CD8-positive, alpha-beta memory T cell (primary cell): ENCODE data around the gene CACNA1C. TPM values are rescaled to one million over a fixed set of nuclear protein-coding genes. Genes with fewer than 3 reads are reported as not detected.

Experiments
- CTCF ChIA-PET: fragments of 350-600 bp; sonication (Branson Sonifier 250); formaldehyde crosslinking; loops from one replicate; lab custom pipeline; 2021; ENCODE audit warnings: antibody characterized with exemption; lab: Charles Lee
- POLR2A ChIA-PET: fragments of 350-600 bp; sonication (Branson Sonifier 250); formaldehyde crosslinking; loops from one replicate; lab custom pipeline; 2021; ENCODE audit warnings: antibody characterized with exemption; lab: Charles Lee
- DNase-seq, 5 donors: peaks; one replicate each; pipeline versions ENCODE4 v3.0.0 to v3.0.0-alpha.2; 2020 to 2022; ENCODE audit warnings: mixed read lengths in 1 of 5
- H3K27ac ChIP-seq: one replicate; pipeline ENCODE4 v1.7.0; 2013; ENCODE audit warnings: low read depth, mild to moderate bottlenecking, low read length, moderate library complexity
- H3K27me3 ChIP-seq: 2 replicates; pipeline ENCODE4 v1.7.0; 2013; ENCODE audit warnings: low read length, mild to moderate bottlenecking; ENCODE audit not compliant: insufficient read depth, poor library complexity, severe bottlenecking
- H3K36me3 ChIP-seq: 2 replicates; pipeline ENCODE4 v1.7.0; 2013; ENCODE audit warnings: mild to moderate bottlenecking, low read length, moderate library complexity; ENCODE audit not compliant: insufficient read depth
- H3K4me1 ChIP-seq: 2 replicates; pipeline ENCODE4 v1.7.0; 2013; ENCODE audit warnings: mild to moderate bottlenecking, low read length, moderate library complexity; ENCODE audit not compliant: insufficient read depth
- H3K4me3 ChIP-seq: 2 replicates; pipeline ENCODE4 v1.7.0; 2013; ENCODE audit warnings: mild to moderate bottlenecking, low read length
- H3K9me3 ChIP-seq: 2 replicates; pipeline ENCODE4 v1.7.0; 2013; ENCODE audit warnings: mild to moderate bottlenecking, low read length
- H3K27ac Mint-ChIP-seq, 8 donors: one replicate each; pipeline ENCODE4 v1.8.0; 2020 to 2021; ENCODE audit warnings: mixed read lengths in 8 of 8, mild to moderate bottlenecking in 6 of 8, inconsistent platforms in 3 of 8, moderate library complexity in 3 of 8
- H3K27me3 Mint-ChIP-seq, 2 donors: one replicate each; pipeline ENCODE4 v1.8.0; 2020 to 2021; ENCODE audit warnings: mixed read lengths in 2 of 2, mild to moderate bottlenecking in 1 of 2, moderate library complexity in 1 of 2
- H3K36me3 Mint-ChIP-seq, 3 donors: one replicate each; pipeline ENCODE4 v1.8.0; 2020 to 2021; ENCODE audit warnings: mixed read lengths in 3 of 3, inconsistent platforms in 1 of 3, mild to moderate bottlenecking in 1 of 3
- H3K4me1 Mint-ChIP-seq, 3 donors: one replicate each; pipeline ENCODE4 v1.8.0; 2020 to 2021; ENCODE audit warnings: mixed read lengths in 3 of 3, inconsistent platforms in 1 of 3, mild to moderate bottlenecking in 1 of 3
- H3K4me3 Mint-ChIP-seq, 7 donors: one replicate each; pipeline ENCODE4 v1.8.0; 2020 to 2021; ENCODE audit warnings: mixed read lengths in 7 of 7, mild to moderate bottlenecking in 6 of 7, moderate library complexity in 4 of 7, inconsistent platforms in 2 of 7
- H3K9me3 Mint-ChIP-seq, 5 donors: one replicate each; pipeline ENCODE4 v1.8.0; 2020 to 2022; ENCODE audit warnings: mixed read lengths in 5 of 5, mild to moderate bottlenecking in 3 of 5, moderate library complexity in 2 of 5, inconsistent platforms in 1 of 5
- polyA plus RNA-seq: library from polyadenylated mRNA; unstranded; fragments of 300-500 nt; fragmentation: Illumina TruSeq; gene quantifications from one replicate; pipeline ENCODE4 v1.2.3, GENCODE V29; 2021
- total RNA-seq, 2 experiments: library from RNA; stranded (reverse); gene quantifications; one replicate each; pipeline ENCODE4 v1.2.3, GENCODE V29; 2021

Gene CACNA1C
- total and polyA plus RNA-seq, 3 experiments from 2014 or later, result 0.04 to 0.10 (median 0.04) TPM

DNA sequence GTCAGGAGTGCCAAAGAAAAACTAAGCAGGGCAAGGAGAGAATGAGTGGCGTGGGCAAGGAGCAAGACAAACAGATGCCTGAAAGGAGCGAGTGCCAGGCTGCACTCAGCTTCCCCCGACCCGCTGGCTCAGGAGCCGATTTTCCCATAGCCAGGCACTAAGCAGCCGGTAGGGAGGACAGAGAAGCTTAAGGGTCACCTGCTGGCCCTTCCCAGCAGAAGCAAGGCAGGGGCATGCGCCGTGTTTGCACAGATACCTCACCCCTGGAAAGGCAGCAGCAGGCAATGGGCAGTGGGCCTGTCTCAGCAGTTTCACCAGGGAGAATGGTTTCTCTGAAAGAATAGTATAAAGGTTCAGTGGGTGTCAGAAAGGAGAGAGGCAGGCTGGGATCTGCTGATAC, 637.1 kb downstream of the CACNA1C start:
- H3K36me3 ChIP-seq, result no peaks in the 10 kb centered on the region
- Mint-ChIP-seq H3K27me3 (peaks cover 3 to 4% of the 10 kb centered on the region in 2 donors), H3K27ac (peak overlapping the region; percentile 51 to 99 (median 90)), H3K4me1 (peaks cover 42 to 55% (median 52%) of the 10 kb centered on the region in 3 donors), H3K4me3 (peak overlapping the region; percentile 49 to 98 (median 91)), H3K36me3 (peaks cover 0 to 18% (median 0%) of the 10 kb centered on the region in 3 donors), H3K9me3 (no peaks in the 10 kb centered on the region)
- ChIA-PET POLR2A (interaction anchor here (1.1 kb wide), 1 partner anchor 32 kb away, joined by 3 read pairs; no protein-coding TSS in a partner anchor), CTCF (interaction anchor here (2.4 kb wide), 1 partner anchor 94 kb away, joined by 15 read pairs; no protein-coding TSS in a partner anchor)
- no peaks in the 10 kb centered on the region for H3K27me3 ChIP-seq
- no peak for DNase-seq
- H3K9me3 ChIP-seq, result no peaks in the 10 kb centered on the region
- H3K27ac ChIP-seq, result no peak overlapping the region
- H3K4me1 ChIP-seq, result peaks cover 26% of the 10 kb centered on the region
- no peak overlapping the region for H3K4me3 ChIP-seq

DNA sequence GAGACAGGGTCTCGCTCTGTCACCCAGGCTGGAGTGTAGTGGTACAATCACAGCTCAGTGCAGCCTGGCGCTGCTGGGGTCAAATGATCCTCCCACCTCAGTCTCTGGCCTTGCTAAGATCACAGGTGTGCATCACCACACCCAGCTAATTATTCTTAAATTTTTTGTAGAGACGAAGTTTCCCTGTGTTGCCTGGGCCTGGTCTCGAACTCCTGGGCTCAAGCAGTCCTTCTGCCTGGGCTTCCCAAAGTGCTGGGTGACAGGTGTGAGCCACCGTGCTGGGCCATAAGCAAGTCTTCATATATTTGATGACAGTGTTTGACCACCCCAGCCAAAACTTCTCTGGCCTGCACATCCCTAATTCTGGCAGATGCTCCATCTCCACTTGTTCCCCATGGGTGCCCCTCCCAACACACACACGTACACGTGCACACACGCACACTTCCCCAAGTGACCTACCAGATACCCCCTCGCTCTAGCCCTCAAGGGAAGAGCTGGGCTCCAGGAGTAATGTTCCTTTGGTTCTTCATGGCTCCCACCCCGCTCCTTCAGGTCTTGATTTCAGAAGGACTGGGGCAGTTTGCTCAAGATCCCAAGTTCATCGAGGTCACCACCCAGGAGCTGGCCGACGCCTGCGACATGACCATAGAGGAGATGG, 637.7 kb downstream of the CACNA1C start:
- Histone ChIP-seq H3K27me3 (no peaks in the 10 kb centered on the region), H3K4me1 (peaks cover 26% of the 10 kb centered on the region), H3K36me3 (no peaks in the 10 kb centered on the region), H3K4me3 (peak overlapping the region; percentile 63), H3K9me3 (no peaks in the 10 kb centered on the region), H3K27ac (peak overlapping the region; percentile 65)
- ChIA-PET CTCF (interaction anchor here (0.9 to 3.3 kb wide), 11 partner anchors 7 to 185 kb away, joined by 3 to 20 read pairs (median 4); partner anchors contain the start of genes FKBP4 and ITFG2), POLR2A (interaction anchor here (1.0 to 1.7 kb wide), 4 partner anchors 7 to 187 kb away, joined by 3 to 18 read pairs (median 8); partner anchors contain the start of genes FKBP4, FOXM1 and RHNO1)
- Mint-ChIP-seq H3K4me1 (peaks cover 42 to 55% (median 52%) of the 10 kb centered on the region in 3 donors), H3K36me3 (peaks cover 0 to 17% (median 0%) of the 10 kb centered on the region in 3 donors), H3K9me3 (no peaks in the 10 kb centered on the region), H3K4me3 (peak overlapping the region; percentile 89 to 98 (median 94)), H3K27me3 (peaks cover 4 to 6% of the 10 kb centered on the region in 2 donors), H3K27ac (peak overlapping the region; percentile 86 to 99 (median 94))
- DNase-seq, result no peak

DNA sequence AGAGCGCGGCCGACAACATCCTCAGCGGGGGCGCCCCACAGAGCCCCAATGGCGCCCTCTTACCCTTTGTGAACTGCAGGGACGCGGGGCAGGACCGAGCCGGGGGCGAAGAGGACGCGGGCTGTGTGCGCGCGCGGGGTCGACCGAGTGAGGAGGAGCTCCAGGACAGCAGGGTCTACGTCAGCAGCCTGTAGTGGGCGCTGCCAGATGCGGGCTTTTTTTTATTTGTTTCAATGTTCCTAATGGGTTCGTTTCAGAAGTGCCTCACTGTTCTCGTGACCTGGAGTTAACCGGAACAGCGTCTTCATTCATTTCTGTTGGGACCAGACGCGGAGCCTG, 638.2 kb downstream of the CACNA1C start:
- Histone ChIP-seq H3K4me1 (peaks cover 26% of the 10 kb centered on the region), H3K27ac (peak overlapping the region; percentile 65), H3K4me3 (peak overlapping the region; percentile 63), H3K9me3 (no peaks in the 10 kb centered on the region), H3K36me3 (no peaks in the 10 kb centered on the region), H3K27me3 (no peaks in the 10 kb centered on the region)
- Mint-ChIP-seq H3K27me3 (peaks cover 7 to 10% of the 10 kb centered on the region in 2 donors), H3K9me3 (no peaks in the 10 kb centered on the region), H3K27ac (peak overlapping the region; percentile 86 to 99 (median 94)), H3K4me1 (peaks cover 42 to 55% (median 52%) of the 10 kb centered on the region in 3 donors), H3K4me3 (peak overlapping the region; percentile 89 to 98 (median 94)), H3K36me3 (peaks cover 0 to 16% (median 0%) of the 10 kb centered on the region in 3 donors)
- POLR2A ChIA-PET, result interaction anchor here (1.0 to 1.7 kb wide), 4 partner anchors 8 to 186 kb away, joined by 3 to 18 read pairs (median 8); partner anchors contain the start of genes FKBP4, FOXM1 and RHNO1
- CTCF ChIA-PET, result interaction anchor here (0.9 to 3.3 kb wide), 12 partner anchors 8 to 185 kb away, joined by 3 to 20 read pairs (median 4); partner anchors contain the start of genes FKBP4 and ITFG2
- DNase-seq, result peak; percentile 43 to 79 (median 64)

DNA sequence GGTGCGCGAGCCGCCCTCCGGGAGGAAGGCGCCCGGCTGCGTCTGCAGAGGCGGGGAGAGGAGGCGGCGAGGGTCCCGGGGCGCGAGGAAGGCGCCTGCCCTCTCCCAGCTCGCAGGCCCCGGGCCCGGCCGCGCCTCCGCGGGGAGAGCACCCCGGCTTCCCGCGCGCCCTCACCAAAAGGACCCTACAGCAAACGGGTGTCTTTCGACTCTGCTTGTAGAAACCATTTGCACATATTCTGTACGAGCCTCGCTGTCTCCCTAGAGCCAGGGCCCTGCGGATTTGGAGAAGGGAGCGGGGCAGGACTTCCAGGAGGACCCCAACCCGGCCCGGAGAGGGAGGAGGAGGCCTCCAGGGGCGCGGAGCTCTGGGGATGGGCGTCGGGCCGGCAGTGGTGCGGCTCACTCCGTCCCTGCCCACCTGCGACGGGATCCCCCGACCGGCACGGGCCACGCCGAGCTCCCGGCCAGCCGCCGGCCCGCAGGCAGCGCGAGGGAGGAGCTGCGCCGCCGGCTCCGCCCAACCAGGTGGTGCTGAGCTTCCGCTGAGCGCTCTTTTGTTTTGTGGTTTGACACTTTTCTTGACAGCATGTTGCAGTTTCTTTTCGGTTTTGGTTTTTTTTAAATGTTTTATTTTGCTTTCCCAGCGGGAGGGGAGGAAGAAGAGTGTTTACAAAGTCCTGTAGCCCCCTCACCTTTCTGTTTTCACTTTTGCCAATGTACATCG, 638.7 kb downstream of the CACNA1C start:
- ChIA-PET CTCF (interaction anchor here (0.9 to 3.3 kb wide), 12 partner anchors 8 to 184 kb away, joined by 3 to 20 read pairs (median 4); partner anchors contain the start of genes FKBP4 and ITFG2), POLR2A (interaction anchor here (1.0 to 1.7 kb wide), 4 partner anchors 8 to 186 kb away, joined by 3 to 18 read pairs (median 8); partner anchors contain the start of genes FKBP4, FOXM1 and RHNO1)
- H3K27me3 ChIP-seq, result no peaks in the 10 kb centered on the region
- peak overlapping the region; percentile 63 for H3K4me3 ChIP-seq
- H3K9me3 Mint-ChIP-seq, result no peaks in the 10 kb centered on the region
- H3K4me1 Mint-ChIP-seq, result peaks cover 42 to 55% (median 52%) of the 10 kb centered on the region in 3 donors
- peak overlapping the region; percentile 65 for H3K27ac ChIP-seq
- H3K9me3 ChIP-seq, result no peaks in the 10 kb centered on the region
- H3K4me1 ChIP-seq, result peaks cover 26% of the 10 kb centered on the region
- DNase-seq, result peak; percentile 31 to 76 (median 63)
- H3K36me3 ChIP-seq, result no peaks in the 10 kb centered on the region
- peak overlapping the region; percentile 89 to 98 (median 94) for H3K4me3 Mint-ChIP-seq
- H3K36me3 Mint-ChIP-seq, result peaks cover 0 to 13% (median 0%) of the 10 kb centered on the region in 3 donors
- peaks cover 10 to 15% of the 10 kb centered on the region in 2 donors for H3K27me3 Mint-ChIP-seq
- H3K27ac Mint-ChIP-seq, result peak overlapping the region; percentile 89 to 99 (median 94)

DNA sequence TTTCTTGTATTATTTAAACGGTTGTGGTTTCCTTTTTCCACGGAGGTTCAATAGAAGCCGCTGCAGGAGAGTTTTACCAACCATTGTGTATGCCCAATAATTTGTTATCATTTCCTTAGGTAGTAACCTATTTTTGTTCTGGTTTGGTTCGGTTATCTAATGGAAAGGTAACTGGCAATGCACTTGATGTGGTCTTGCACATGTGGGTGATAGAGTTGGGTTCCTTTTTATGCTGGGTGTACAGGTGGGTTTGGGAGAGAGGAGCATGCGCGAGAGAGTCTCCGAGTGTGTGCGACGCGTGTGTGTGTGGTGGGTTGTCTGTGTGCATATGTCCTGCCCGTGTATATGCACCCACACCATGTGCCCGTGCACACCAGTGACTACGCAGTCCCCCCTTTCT, 639.3 kb downstream of the CACNA1C start:
- ChIA-PET POLR2A (interaction anchor here (1.7 kb wide), 3 partner anchors 9 to 185 kb away, joined by 6 to 18 read pairs (median 9); partner anchors contain the start of genes FKBP4, FOXM1 and RHNO1), CTCF (interaction anchor here (1.2 to 3.3 kb wide), 8 partner anchors 9 to 121 kb away, joined by 3 to 20 read pairs (median 4); partner anchors contain the start of gene ITFG2)
- H3K27me3 ChIP-seq, result no peaks in the 10 kb centered on the region
- peak overlapping the region; percentile 65 for H3K27ac ChIP-seq
- H3K27ac Mint-ChIP-seq, result peak overlapping the region; percentile 66 to 96 (median 91)
- no peaks in the 10 kb centered on the region for H3K9me3 Mint-ChIP-seq
- peaks cover 12 to 21% of the 10 kb centered on the region in 2 donors for H3K27me3 Mint-ChIP-seq
- no peaks in the 10 kb centered on the region for H3K36me3 ChIP-seq
- H3K4me3 Mint-ChIP-seq, result peak overlapping the region; percentile 89 to 96 (median 92)
- peak overlapping the region; percentile 63 for H3K4me3 ChIP-seq
- no peaks in the 10 kb centered on the region for H3K9me3 ChIP-seq
- H3K36me3 Mint-ChIP-seq, result peaks cover 0 to 13% (median 0%) of the 10 kb centered on the region in 3 donors
- DNase-seq, result no peak
- H3K4me1 ChIP-seq, result peaks cover 26% of the 10 kb centered on the region
- H3K4me1 Mint-ChIP-seq, result peaks cover 42 to 55% (median 52%) of the 10 kb centered on the region in 3 donors

DNA sequence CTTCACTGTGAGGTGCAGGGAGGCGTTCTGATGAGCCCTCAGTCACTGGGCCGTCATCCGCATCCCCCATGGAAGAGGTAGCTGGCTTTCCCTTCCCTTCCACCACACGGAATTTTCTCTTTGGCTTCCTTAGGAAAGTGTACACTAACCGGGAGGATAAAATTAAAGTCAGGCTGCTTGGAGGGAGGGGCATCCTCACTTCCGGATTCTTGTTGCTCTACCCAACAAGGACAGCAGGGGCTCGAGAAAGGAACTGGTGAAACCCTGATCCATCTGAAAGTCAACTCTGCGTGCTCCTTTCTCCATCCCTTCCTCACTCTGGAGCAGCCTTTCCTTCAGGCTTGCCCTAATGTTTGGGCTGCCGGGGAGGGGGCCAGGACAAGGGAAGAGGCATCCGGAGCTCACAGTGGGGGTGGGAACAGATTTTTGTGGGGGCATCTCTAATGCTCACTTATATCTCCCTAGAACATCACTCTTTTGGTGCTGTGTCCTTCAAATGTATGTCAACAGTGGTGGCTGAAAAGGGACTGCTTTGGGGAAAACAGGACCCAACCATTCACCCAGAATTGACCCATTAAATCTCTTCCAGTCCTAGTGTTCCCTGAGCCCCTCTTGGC, 640.6 kb downstream of the CACNA1C start:
- no peaks in the 10 kb centered on the region for H3K27me3 ChIP-seq
- peaks cover 37 to 47% (median 45%) of the 10 kb centered on the region in 3 donors for H3K4me1 Mint-ChIP-seq
- peak overlapping the region; percentile 51 to 95 (median 75) for H3K4me3 Mint-ChIP-seq
- no peaks in the 10 kb centered on the region for H3K9me3 Mint-ChIP-seq
- no peak for DNase-seq
- H3K36me3 Mint-ChIP-seq, result peaks cover 0 to 11% (median 0%) of the 10 kb centered on the region in 3 donors
- no peaks in the 10 kb centered on the region for H3K36me3 ChIP-seq
- H3K27ac ChIP-seq, result no peak overlapping the region
- no peak overlapping the region for H3K4me3 ChIP-seq
- H3K4me1 ChIP-seq, result peaks cover 26% of the 10 kb centered on the region
- ChIA-PET POLR2A (no interaction called here), CTCF (interaction anchor here (1.6 to 3.3 kb wide), 3 partner anchors 10 to 102 kb away, joined by 3 to 17 read pairs (median 8); no protein-coding TSS in a partner anchor)
- peak overlapping the region in 6 of 8 donors; percentile 17 to 86 (median 38) for H3K27ac Mint-ChIP-seq
- H3K27me3 Mint-ChIP-seq, result peaks cover 19 to 34% of the 10 kb centered on the region in 2 donors
- H3K9me3 ChIP-seq, result no peaks in the 10 kb centered on the region
